Measurements from ENCODE around the gene SNAPC2. TPM values are rescaled to one million over a fixed set of nuclear protein-coding genes. Genes with fewer than 3 reads are reported as not detected.

SNAPC2 gene
- total and polyA plus RNA-seq, 7 donors, result 11.6 to 31.2 (median 20.3) TPM

DNA sequence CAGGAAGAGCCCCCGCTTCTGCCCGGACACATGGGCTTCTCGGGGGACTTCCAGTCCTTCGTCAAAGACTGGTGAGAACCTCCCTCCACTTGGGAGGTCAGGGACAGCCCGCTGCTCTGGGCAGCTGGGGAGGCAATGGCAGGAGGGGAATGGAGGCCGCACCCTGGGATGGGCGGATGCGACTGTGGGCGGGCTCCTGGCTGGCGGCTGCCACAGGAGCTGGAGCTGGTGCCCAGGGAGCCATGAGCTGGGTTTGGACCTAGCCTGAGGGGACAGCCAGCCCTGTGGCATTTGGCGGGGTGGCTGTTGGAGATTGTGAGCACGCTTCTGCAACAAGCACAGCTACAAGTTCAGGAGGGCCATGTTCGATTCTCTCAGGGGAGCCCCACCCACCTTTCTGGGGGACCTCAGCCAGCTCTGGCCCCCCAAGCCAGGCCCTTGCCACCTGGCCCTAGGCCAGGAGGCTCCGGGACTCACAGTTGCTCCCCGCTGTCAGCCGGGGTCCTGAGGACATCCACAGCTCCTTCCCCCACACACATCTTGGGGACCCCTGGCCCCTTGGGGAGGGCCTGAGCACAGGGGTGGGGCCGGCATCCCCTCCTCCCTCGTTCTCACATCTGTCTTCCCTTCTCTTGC is 8.5 kb upstream of the SNAPC2 start:
- 80 to 87% methylated on average over 18 of the region's 18 CpGs for WGBS, 2 donors
- intact Hi-C loops (cut with DNase I), result no loop called here
- Histone ChIP-seq H3K27me3 (peaks cover 15 to 26% (median 22%) of the 10 kb centered on the region in 3 donors), H3K27ac (no peak overlapping the region), H3K36me3 (peaks cover 35 to 59% (median 38%) of the 10 kb centered on the region in 4 donors), H3K4me3 (no peak overlapping the region), H3K4me1 (peaks cover 0 to 24% (median 23%) of the 10 kb centered on the region in 4 donors), H3K9me3 (no peaks in the 10 kb centered on the region)
- DNase-seq, result no peak
- TF ChIP-seq, protein P1, sequence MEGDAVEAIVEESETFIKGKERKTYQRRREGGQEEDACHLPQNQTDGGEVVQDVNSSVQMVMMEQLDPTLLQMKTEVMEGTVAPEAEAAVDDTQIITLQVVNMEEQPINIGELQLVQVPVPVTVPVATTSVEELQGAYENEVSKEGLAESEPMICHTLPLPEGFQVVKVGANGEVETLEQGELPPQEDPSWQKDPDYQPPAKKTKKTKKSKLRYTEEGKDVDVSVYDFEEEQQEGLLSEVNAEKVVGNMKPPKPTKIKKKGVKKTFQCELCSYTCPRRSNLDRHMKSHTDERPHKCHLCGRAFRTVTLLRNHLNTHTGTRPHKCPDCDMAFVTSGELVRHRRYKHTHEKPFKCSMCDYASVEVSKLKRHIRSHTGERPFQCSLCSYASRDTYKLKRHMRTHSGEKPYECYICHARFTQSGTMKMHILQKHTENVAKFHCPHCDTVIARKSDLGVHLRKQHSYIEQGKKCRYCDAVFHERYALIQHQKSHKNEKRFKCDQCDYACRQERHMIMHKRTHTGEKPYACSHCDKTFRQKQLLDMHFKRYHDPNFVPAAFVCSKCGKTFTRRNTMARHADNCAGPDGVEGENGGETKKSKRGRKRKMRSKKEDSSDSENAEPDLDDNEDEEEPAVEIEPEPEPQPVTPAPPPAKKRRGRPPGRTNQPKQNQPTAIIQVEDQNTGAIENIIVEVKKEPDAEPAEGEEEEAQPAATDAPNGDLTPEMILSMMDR (IDR thresholded peaks at IDR 0.05), result no peak
- TF ChIP-seq POLR2AphosphoS5 (IDR thresholded peaks at IDR 0.05), result no peak
- TF ChIP-seq POLR2A (IDR thresholded peaks at IDR 0.05), result no peak
- TF ChIP-seq EP300 (IDR thresholded peaks at IDR 0.05), result no peak

DNA sequence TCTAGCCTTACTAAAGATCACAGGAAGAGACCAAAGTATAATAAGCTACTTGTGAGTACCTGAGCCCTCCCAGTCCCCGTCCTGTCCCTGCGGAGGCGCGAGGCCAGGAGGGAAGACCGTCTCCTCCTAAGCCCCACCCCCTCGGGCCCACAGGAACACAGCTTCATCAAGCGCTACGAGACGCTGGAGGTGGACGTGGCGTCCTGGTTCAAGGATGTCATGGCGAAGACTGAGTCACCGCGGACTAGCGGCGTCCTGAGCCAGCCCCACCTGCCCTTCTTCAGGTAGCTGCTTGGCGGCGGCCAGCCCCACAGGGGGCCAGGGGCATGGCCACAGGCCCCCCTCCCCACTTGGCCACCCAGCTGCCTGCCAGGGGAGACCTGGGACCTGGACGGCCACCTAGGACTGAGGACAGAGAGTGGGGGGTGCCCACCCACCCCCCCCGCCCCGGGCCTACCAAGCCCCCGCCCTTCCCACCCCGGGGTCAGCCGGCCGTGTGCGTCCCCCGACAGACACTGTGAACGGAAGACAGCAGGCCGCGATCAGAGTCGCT is 7.9 kb upstream of the SNAPC2 start:
- TF ChIP-seq POLR2A (IDR thresholded peaks at IDR 0.05), result no peak
- no peak for TF ChIP-seq EP300 (IDR thresholded peaks at IDR 0.05)
- TF ChIP-seq, protein P1 (IDR thresholded peaks at IDR 0.05), result no peak
- peaks cover 0 to 24% (median 23%) of the 10 kb centered on the region in 4 donors for H3K4me1 ChIP-seq
- no peak for DNase-seq
- H3K27ac ChIP-seq, result no peak overlapping the region
- peaks cover 35 to 54% (median 38%) of the 10 kb centered on the region in 4 donors for H3K36me3 ChIP-seq
- H3K27me3 ChIP-seq, result peaks cover 21 to 32% (median 28%) of the 10 kb centered on the region in 3 donors
- H3K9me3 ChIP-seq, result no peaks in the 10 kb centered on the region
- intact Hi-C loops (cut with DNase I), result no loop called here
- no peak overlapping the region for H3K4me3 ChIP-seq
- 92 to 93% methylated on average over 31 of the region's 31 CpGs for WGBS, 2 donors

DNA sequence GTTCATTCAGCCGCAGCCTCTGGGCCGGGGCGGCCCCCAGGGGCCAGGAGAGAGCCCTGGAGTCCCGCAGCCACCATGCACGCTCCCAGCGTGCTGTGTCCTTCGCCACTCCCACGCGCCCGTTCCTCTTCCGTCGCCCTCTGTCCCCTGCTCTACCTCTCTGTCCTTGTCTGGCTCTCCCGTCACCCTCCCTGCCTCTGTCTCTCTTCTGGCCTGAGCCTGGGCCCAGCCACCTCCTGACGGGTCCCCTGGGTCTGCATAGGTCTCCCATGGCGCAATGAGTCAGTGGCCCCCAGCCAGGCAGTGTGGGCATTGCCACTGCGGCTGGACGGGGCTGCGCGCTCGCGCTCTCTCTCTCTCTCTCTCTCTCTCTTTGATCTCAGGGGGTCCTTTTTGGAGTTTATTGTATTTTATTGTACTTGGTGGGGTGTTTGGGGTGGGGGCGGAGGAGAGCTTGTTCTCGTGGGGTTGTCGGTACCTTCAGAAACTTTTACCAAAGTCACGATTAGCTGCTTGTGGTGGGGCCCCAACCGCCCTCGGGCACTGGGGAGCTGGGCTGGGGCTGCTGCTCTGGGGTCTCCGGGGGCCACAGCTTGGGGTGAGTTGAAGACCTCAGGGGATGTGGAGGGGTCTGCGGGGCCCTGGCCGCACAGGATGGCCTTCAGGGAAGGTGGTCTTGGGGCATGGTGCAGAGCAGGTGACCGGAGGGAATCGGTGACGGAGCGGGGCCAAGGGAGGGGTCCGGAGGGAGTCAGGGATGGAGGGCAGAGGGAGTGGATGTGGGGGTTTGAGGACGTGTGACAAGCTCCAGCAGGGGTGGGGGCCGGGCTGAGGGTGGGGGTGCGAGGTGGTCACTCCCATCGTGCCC is 7.2 kb upstream of the SNAPC2 start:
- 94 to 96% methylated on average over 39 of the region's 39 CpGs for WGBS, 2 donors
- peaks cover 0 to 25% (median 23%) of the 10 kb centered on the region in 4 donors for H3K4me1 ChIP-seq
- TF ChIP-seq EP300 (IDR thresholded peaks at IDR 0.05), result no peak
- TF ChIP-seq POLR2A (IDR thresholded peaks at IDR 0.05), result no peak
- TF ChIP-seq POLR2AphosphoS5 (IDR thresholded peaks at IDR 0.05), result no peak
- TF ChIP-seq, protein P1 (IDR thresholded peaks at IDR 0.05), result no peak
- intact Hi-C loops (cut with DNase I), result no loop called here
- H3K4me3 ChIP-seq, result no peak overlapping the region
- peaks cover 35 to 52% (median 38%) of the 10 kb centered on the region in 4 donors for H3K36me3 ChIP-seq
- DNase-seq, result no peak
- H3K9me3 ChIP-seq, result no peaks in the 10 kb centered on the region
- H3K27me3 ChIP-seq, result peaks cover 27 to 39% (median 35%) of the 10 kb centered on the region in 3 donors
- H3K27ac ChIP-seq, result no peak overlapping the region

DNA sequence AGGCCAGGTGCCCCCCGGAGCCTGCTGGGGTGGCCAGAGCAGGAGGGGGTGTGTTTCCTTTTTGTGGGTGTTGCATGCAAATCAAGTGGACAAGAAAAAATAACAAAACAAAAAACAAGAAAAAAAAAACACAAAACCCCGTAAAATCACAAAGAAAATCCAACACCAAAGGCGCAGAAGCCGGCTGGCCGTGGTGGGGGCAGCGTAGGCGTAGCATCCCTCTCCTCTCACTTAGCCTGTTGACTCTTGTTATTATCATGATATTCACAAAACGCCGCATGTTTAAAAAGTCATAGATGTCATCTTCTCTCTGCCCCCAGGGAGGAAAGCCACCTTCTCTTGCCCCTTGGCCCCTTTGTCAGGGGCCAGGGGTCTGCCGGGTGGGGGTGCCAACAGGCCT is 6.5 kb upstream of the SNAPC2 start:
- Histone ChIP-seq H3K4me1 (peaks cover 0 to 29% (median 28%) of the 10 kb centered on the region in 4 donors), H3K27ac (no peak overlapping the region), H3K9me3 (no peaks in the 10 kb centered on the region), H3K27me3 (peaks cover 33 to 46% (median 42%) of the 10 kb centered on the region in 3 donors), H3K4me3 (no peak overlapping the region), H3K36me3 (peaks cover 35 to 49% (median 38%) of the 10 kb centered on the region in 4 donors)
- 80 to 89% methylated on average over 10 of the region's 10 CpGs for WGBS, 2 donors
- no peak for TF ChIP-seq POLR2A (IDR thresholded peaks at IDR 0.05)
- TF ChIP-seq EP300 (IDR thresholded peaks at IDR 0.05), result no peak
- TF ChIP-seq POLR2AphosphoS5 (IDR thresholded peaks at IDR 0.05), result no peak
- TF ChIP-seq, protein P1 (IDR thresholded peaks at IDR 0.05), result no peak
- intact Hi-C loops (cut with DNase I), result no loop called here
- no peak for DNase-seq
